NCI-H2196 treated with DMSO at 0.1 percent for 48 hours (cell line): ENCODE data around the gene EIF3B.
A peak's percentile ranks its signal among the peaks of the same experiment; 100 is the strongest.
"Not testable (repeated sequence)": the region's sequence is repeated elsewhere in the genome, so short reads cannot be mapped to it uniquely, and the experiment has no call there.

ENCODE experiments used
- DNase-seq: peaks from one replicate; lab custom pipeline; 2025; ENCODE audit not compliant: unreplicated experiment; lab: John Stamatoyannopoulos, UW

Gene EIF3B

GRCh38 chr7:2399848-2400587, 45.4 kb downstream of the EIF3B start:
- DNase-seq = peak; percentile 47

GRCh38 chr7:2402687-2403013, 48.0 kb downstream of the EIF3B start:
- DNase-seq = no peak

GRCh38 chr7:2403014-2403717, 48.5 kb downstream of the EIF3B start, which contains the start of gene CHST12:
Gene CHST12 (plus strand): TSS chr7:2403611. CDS start chr7:2432640, 29,029 bp downstream.
- peak; percentile 82 for DNase-seq

- no peak for DNase-seq
Measured at GRCh38 chr7:2403718-2404648, 49.4 kb downstream of the EIF3B start.

- DNase-seq = no peak
Measured at GRCh38 chr7:2404714-2405119, 50.1 kb downstream of the EIF3B start.

- no peak for DNase-seq
Measured at GRCh38 chr7:2405201-2405600, 50.6 kb downstream of the EIF3B start.

GRCh38 chr7:2405601-2406345, 51.1 kb downstream of the EIF3B start:
- no peak for DNase-seq

- DNase-seq = no peak
Measured at GRCh38 chr7:2409745-2410414, 55.3 kb downstream of the EIF3B start.

GRCh38 chr7:2411049-2411448, 56.4 kb downstream of the EIF3B start:
- no peak for DNase-seq

- DNase-seq = no peak
Measured at GRCh38 chr7:2411815-2412586, 57.4 kb downstream of the EIF3B start.

GRCh38 chr7:2412587-2413201, 58.1 kb downstream of the EIF3B start:
- no peak for DNase-seq

GRCh38 chr7:2416063-2416462, 61.4 kb downstream of the EIF3B start:
- DNase-seq = no peak

- DNase-seq = no peak
Measured at GRCh38 chr7:2416650-2417049, 62.0 kb downstream of the EIF3B start.

GRCh38 chr7:2417178-2417577, 62.6 kb downstream of the EIF3B start:
- DNase-seq = not testable (repeated sequence)

- no peak for DNase-seq
Measured at GRCh38 chr7:2417981-2418481, 63.4 kb downstream of the EIF3B start.

GRCh38 chr7:2420216-2420933, 65.7 kb downstream of the EIF3B start:
- no peak for DNase-seq

- DNase-seq = no peak
Measured at GRCh38 chr7:2421943-2422310, 67.3 kb downstream of the EIF3B start.

- no peak for DNase-seq
Measured at GRCh38 chr7:2425749-2426148, 71.1 kb downstream of the EIF3B start.
